Measurements from ENCODE around the gene STIM2. TPM values are rescaled to one million over a fixed set of nuclear protein-coding genes. Genes with fewer than 3 reads are reported as not detected.

Gene STIM2
- total RNA-seq, 4 donors from 2014 or later: 15.9 to 25.5 (median 23.6) TPM

GRCh38 chr4:26884026-26884425 is 23.4 kb downstream of the STIM2 start:
- intact Hi-C loops (cut with DNase I; ENCODE audit: low total_unique reads): no loop called here
- DNase-seq (ENCODE audit: low spot score in 2 of 2): no peak
- 54 to 60% methylated on average over 2 of the region's 2 CpGs for WGBS, 2 donors
- H3K4me3 ChIP-seq (ENCODE audit: low read depth, poor library complexity, severe bottlenecking): no peak overlapping the region
- TF ChIP-seq, protein P1, sequence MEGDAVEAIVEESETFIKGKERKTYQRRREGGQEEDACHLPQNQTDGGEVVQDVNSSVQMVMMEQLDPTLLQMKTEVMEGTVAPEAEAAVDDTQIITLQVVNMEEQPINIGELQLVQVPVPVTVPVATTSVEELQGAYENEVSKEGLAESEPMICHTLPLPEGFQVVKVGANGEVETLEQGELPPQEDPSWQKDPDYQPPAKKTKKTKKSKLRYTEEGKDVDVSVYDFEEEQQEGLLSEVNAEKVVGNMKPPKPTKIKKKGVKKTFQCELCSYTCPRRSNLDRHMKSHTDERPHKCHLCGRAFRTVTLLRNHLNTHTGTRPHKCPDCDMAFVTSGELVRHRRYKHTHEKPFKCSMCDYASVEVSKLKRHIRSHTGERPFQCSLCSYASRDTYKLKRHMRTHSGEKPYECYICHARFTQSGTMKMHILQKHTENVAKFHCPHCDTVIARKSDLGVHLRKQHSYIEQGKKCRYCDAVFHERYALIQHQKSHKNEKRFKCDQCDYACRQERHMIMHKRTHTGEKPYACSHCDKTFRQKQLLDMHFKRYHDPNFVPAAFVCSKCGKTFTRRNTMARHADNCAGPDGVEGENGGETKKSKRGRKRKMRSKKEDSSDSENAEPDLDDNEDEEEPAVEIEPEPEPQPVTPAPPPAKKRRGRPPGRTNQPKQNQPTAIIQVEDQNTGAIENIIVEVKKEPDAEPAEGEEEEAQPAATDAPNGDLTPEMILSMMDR (IDR thresholded peaks at IDR 0.05): no peak
- no peak for TF ChIP-seq POLR2A (IDR thresholded peaks at IDR 0.05)

- intact Hi-C loops (cut with DNase I; ENCODE audit: low total_unique reads): no loop called here
- DNase-seq (ENCODE audit: low spot score in 2 of 2): no peak
- 67 to 74% methylated on average over 5 of the region's 5 CpGs for WGBS, 2 donors
- TF ChIP-seq POLR2A (IDR thresholded peaks at IDR 0.05): no peak
- TF ChIP-seq, protein P1 (IDR thresholded peaks at IDR 0.05): no peak
- no peak overlapping the region for H3K4me3 ChIP-seq (ENCODE audit: low read depth, poor library complexity, severe bottlenecking)
Measured at GRCh38 chr4:26884486-26884988, 23.9 kb downstream of the STIM2 start.

GRCh38 chr4:26885912-26886274 is 25.3 kb downstream of the STIM2 start:
- DNase-seq (ENCODE audit: low spot score in 2 of 2): peak in 1 of 2 donors; percentile 35
- intact Hi-C loops (cut with DNase I; ENCODE audit: low total_unique reads): no loop called here
- TF ChIP-seq, protein P1 (IDR thresholded peaks at IDR 0.05): no peak
- TF ChIP-seq POLR2A (IDR thresholded peaks at IDR 0.05): no peak
- 77% methylated on average over 2 of the region's 2 CpGs for WGBS, 2 donors
- H3K4me3 ChIP-seq (ENCODE audit: low read depth, poor library complexity, severe bottlenecking): no peak overlapping the region

DNA sequence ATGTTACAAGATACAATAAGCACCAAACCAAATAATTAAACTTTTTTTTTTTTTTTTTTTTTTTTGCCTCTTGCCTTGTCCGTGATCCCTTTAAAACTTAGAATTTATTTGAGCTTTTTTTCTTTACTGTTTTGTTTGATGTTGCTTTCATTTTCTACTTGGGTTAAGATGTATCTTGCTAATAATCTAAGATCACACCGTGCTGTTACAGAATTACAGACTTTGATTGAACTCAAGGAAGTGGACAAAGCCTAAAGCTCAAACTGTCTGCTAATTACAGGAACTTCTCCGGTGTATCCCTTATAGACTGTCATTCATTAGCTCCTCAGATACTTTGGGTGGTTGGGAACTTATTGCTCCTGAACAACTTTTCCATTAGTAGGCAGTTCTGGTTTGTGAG is 26.5 kb downstream of the STIM2 start:
- TF ChIP-seq POLR2A (IDR thresholded peaks at IDR 0.05): no peak
- TF ChIP-seq, protein P1 (IDR thresholded peaks at IDR 0.05): no peak
- intact Hi-C loops (cut with DNase I; ENCODE audit: low total_unique reads): no loop called here
- H3K4me3 ChIP-seq (ENCODE audit: low read depth, poor library complexity, severe bottlenecking): no peak overlapping the region
- WGBS, 2 donors: 40 to 44% methylated on average over 3 of the region's 3 CpGs
- no peak for DNase-seq (ENCODE audit: low spot score in 2 of 2)

DNA sequence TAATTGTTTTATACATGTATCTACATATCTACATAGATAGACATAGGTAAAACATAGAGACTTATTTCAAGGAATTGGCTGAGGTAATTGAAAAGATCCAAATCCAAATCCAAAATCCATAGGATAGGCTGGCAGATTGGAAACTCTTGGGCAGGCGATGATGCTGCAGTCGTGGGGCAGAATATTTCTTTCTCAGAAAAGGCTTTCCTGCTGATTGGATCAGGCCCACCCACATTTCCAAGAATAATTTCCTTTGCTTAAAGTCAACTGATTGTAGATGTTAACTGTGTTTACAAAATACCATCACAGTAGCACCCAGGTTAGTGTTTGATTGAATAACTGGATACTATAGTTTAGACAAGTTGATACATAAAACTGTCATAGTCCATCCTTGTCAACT is 27.2 kb downstream of the STIM2 start:
- intact Hi-C loops (cut with DNase I; ENCODE audit: low total_unique reads): no loop called here
- no peak overlapping the region for H3K4me3 ChIP-seq (ENCODE audit: low read depth, poor library complexity, severe bottlenecking)
- DNase-seq (ENCODE audit: low spot score in 2 of 2): no peak
- WGBS, 2 donors: 89% methylated on average over 2 of the region's 2 CpGs
- no peak for TF ChIP-seq POLR2A (IDR thresholded peaks at IDR 0.05)
- TF ChIP-seq, protein P1 (IDR thresholded peaks at IDR 0.05): no peak

DNA sequence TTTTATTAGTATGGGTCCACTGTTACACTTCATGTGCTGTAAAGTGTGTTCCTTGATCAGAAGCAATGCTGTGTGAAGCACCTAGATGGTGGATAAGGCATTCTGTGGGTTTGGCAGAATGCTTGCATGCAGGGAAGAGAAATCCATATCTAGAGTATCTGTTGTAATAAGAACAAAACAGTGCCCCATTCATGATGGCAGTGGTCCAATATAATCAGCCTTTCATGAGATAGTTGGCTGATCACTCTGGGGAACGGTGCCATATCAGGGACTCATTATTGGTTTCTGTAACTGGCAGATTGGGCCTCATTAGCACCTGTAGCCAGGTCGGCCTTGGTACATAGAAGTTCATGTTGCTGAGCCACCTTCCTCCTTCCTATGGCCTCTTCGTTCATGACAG is 28.7 kb downstream of the STIM2 start:
- intact Hi-C loops (cut with DNase I; ENCODE audit: low total_unique reads): no loop called here
- 87 to 89% methylated on average over 3 of the region's 3 CpGs for WGBS, 2 donors
- DNase-seq (ENCODE audit: low spot score in 2 of 2): no peak
- no peak for TF ChIP-seq POLR2A (IDR thresholded peaks at IDR 0.05)
- TF ChIP-seq, protein P1 (IDR thresholded peaks at IDR 0.05): no peak
- no peak overlapping the region for H3K4me3 ChIP-seq (ENCODE audit: low read depth, poor library complexity, severe bottlenecking)
